Activated CD8-positive, alpha-beta T cell treated with anti-CD3 and anti-CD28 coated beads for 36 hours (primary cell): ENCODE data around the gene GLCE. TPM values are rescaled to one million over a fixed set of nuclear protein-coding genes. Genes with fewer than 3 reads are reported as not detected.

ENCODE experiments used
- ATAC-seq: fragments of 200-7000 bp; cut with Tn5 transposase; one replicate; pipeline ENCODE4 v1.10.0; 2021; ENCODE audit warnings: mild to moderate bottlenecking, moderate library complexity
- CTCF ChIA-PET: fragments of 350-600 bp; sonication (Branson Sonifier 250); formaldehyde crosslinking; loops from one replicate; lab custom pipeline; 2021; ENCODE audit warnings: antibody characterized with exemption; lab: Charles Lee
- POLR2A ChIA-PET: fragments of 350-600 bp; sonication (Branson Sonifier 250); formaldehyde crosslinking; loops from one replicate; lab custom pipeline; 2021; ENCODE audit warnings: antibody characterized with exemption; lab: Charles Lee
- DNase-seq: peaks from one replicate; pipeline ENCODE4 v3.0.0-alpha.2; 2020
- H3K27ac Mint-ChIP-seq: one replicate; pipeline ENCODE4 v1.8.0; 2021; ENCODE audit warnings: mild to moderate bottlenecking, mixed read lengths
- H3K27me3 Mint-ChIP-seq: one replicate; pipeline ENCODE4 v1.8.0; 2021; ENCODE audit warnings: mixed read lengths
- H3K36me3 Mint-ChIP-seq: one replicate; pipeline ENCODE4 v1.8.0; 2021; ENCODE audit warnings: low read depth, mixed read lengths
- H3K4me1 Mint-ChIP-seq: one replicate; pipeline ENCODE4 v1.8.0; 2021; ENCODE audit warnings: low read depth, mixed read lengths
- H3K4me3 Mint-ChIP-seq: one replicate; pipeline ENCODE4 v1.8.0; 2021; ENCODE audit warnings: mild to moderate bottlenecking, moderate library complexity, mixed read lengths
- H3K9me3 Mint-ChIP-seq: one replicate; pipeline ENCODE4 v1.8.0; 2021; ENCODE audit warnings: mixed read lengths
- intact Hi-C: fragments of 100-400 bp; cut with micrococcal nuclease; formaldehyde crosslinking; loops from one replicate; pipeline ENCODE4 v1.10.0; 2022
- total RNA-seq, 2 experiments: library from RNA; stranded (reverse); gene quantifications; one replicate each; pipeline ENCODE4 v1.2.3, GENCODE V29; 2021
- TF ChIP-seq, protein P1 (sequence below): fragments of 200-600 bp; IDR thresholded peaks from one replicate; pipeline ENCODE4 v1.8.0; 2022; ENCODE audit warnings: antibody characterized with exemption, mild to moderate bottlenecking

Gene GLCE
- total RNA-seq, 2 experiments from 2014 or later = 2.8 to 4.3 TPM

DNA sequence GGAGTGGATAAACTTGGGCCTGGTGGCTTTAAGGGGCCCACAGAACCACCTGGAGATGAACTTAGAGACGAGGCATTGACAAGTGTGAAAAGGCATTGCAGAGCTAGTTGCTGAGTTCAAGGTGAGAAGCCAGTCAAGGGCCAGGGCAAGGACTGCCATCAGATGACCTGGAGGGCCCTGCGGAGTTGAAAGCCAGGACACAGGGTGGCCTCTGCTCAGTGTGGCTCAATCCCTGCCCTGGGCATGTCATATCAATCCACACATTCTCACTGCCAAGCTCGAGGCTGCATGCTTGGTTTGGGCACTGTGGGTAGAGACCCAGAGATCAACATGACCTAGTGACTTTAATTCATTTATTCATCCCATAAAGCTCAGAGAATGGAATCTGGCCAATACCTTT lies 147.5 kb downstream of the GLCE start:
- Mint-ChIP-seq H3K4me3 (no peak overlapping the region), H3K27ac (no peak overlapping the region), H3K9me3 (no peaks in the 10 kb centered on the region), H3K27me3 (peaks cover 9% of the 10 kb centered on the region), H3K36me3 (no peaks in the 10 kb centered on the region), H3K4me1 (no peaks in the 10 kb centered on the region)
- TF ChIP-seq, protein P1, sequence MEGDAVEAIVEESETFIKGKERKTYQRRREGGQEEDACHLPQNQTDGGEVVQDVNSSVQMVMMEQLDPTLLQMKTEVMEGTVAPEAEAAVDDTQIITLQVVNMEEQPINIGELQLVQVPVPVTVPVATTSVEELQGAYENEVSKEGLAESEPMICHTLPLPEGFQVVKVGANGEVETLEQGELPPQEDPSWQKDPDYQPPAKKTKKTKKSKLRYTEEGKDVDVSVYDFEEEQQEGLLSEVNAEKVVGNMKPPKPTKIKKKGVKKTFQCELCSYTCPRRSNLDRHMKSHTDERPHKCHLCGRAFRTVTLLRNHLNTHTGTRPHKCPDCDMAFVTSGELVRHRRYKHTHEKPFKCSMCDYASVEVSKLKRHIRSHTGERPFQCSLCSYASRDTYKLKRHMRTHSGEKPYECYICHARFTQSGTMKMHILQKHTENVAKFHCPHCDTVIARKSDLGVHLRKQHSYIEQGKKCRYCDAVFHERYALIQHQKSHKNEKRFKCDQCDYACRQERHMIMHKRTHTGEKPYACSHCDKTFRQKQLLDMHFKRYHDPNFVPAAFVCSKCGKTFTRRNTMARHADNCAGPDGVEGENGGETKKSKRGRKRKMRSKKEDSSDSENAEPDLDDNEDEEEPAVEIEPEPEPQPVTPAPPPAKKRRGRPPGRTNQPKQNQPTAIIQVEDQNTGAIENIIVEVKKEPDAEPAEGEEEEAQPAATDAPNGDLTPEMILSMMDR = no peak
- no peak for DNase-seq
- intact Hi-C loops = no loop called here
- CTCF ChIA-PET = no interaction called here
- POLR2A ChIA-PET = interaction anchor here (1.5 kb wide), 1 partner anchor 14 kb away, joined by 3 read pairs; no protein-coding TSS in a partner anchor
- no peak for ATAC-seq

DNA sequence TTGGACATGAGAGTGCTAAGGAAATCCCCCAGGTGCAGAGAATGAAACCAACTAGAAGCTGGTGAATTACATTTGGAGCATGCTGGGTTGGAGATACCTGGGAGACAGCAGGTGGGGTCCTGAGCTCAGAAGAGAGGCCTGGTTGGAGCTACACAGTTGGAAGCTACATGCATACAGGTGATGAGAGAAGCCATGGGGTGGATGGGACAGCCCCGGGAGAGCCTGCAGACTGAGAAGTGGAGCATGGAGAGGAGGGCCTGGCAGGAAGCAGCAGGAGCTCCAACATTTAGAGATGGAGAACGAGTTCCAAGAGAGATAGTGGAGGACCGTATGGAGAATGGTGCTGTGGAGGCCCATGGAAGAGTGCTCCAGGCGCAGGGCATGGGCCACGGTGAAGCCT lies 148.5 kb downstream of the GLCE start:
- CTCF ChIA-PET = interaction anchor here (1.1 kb wide), 1 partner anchor 44 kb away, joined by 3 read pairs; no protein-coding TSS in a partner anchor
- Mint-ChIP-seq H3K4me3 (no peak overlapping the region), H3K27me3 (peaks cover 7% of the 10 kb centered on the region), H3K27ac (no peak overlapping the region), H3K9me3 (no peaks in the 10 kb centered on the region), H3K4me1 (no peaks in the 10 kb centered on the region), H3K36me3 (no peaks in the 10 kb centered on the region)
- TF ChIP-seq, protein P1 = no peak
- DNase-seq (no peak), ATAC-seq (no peak)
- intact Hi-C loops = no loop called here
- POLR2A ChIA-PET = interaction anchor here (1.5 kb wide), 1 partner anchor 15 kb away, joined by 3 read pairs; no protein-coding TSS in a partner anchor

DNA sequence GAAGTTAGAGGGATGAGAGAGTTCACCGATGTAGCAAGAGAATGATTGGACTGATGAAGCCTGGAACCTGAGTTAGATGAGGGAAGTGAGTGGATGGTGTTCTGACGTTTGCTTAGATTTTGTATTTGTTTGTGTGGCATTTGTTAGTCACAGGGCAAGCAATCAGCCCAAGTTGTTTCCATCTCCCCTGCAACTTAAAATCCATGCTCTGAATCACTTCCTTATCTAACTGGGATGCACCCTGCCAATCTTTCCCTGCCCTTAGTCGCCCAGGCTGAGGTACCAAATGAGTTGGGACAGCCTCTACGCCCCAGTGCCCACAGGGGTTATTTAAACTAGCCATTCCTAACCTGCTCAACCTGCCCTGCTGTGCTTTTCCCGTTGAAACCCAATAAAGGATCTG lies 150.9 kb downstream of the GLCE start:
- H3K4me3 Mint-ChIP-seq = no peak overlapping the region
- ATAC-seq (no peak), DNase-seq (no peak)
- no peaks in the 10 kb centered on the region for H3K36me3 Mint-ChIP-seq
- peaks cover 7% of the 10 kb centered on the region for H3K27me3 Mint-ChIP-seq
- TF ChIP-seq, protein P1 = no peak
- intact Hi-C loops = no loop called here
- H3K4me1 Mint-ChIP-seq = no peaks in the 10 kb centered on the region
- ChIA-PET POLR2A (no interaction called here), CTCF (no interaction called here)
- H3K9me3 Mint-ChIP-seq = no peaks in the 10 kb centered on the region
- no peak overlapping the region for H3K27ac Mint-ChIP-seq

DNA sequence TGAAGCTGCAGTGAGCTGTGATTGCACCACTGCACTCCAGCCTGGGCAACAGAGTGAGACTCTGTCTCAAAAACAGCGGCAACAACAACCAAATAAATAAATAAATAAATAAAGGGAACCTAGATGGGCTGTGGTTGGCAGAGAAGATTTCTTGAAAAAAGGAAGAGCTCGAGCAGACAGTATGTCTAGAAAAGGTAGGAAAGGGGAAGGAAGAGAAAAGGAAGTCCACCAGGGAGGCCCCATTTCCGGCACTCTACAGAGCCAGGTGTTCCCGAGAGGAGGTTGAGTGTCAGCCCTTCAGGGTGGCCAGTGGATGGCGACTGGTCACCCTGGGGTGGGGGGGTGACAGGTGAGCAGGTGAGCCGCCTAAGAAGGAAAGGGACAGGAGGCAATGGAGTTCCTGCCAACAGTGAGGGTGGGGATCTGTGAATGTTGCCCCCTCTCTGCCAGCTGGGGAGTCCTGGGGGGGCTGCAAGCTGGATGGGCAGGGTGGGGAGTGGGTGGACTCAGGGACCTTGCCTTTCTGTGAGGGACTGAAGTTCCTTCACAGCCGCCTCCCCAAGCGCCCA lies 153.1 kb downstream of the GLCE start:
- Mint-ChIP-seq H3K9me3 (no peaks in the 10 kb centered on the region), H3K4me1 (no peaks in the 10 kb centered on the region), H3K4me3 (no peak overlapping the region), H3K36me3 (no peaks in the 10 kb centered on the region), H3K27ac (no peak overlapping the region), H3K27me3 (peaks cover 6% of the 10 kb centered on the region)
- DNase-seq (no peak), ATAC-seq (no peak)
- intact Hi-C loops = no loop called here
- TF ChIP-seq, protein P1 = no peak
- ChIA-PET CTCF (no interaction called here), POLR2A (no interaction called here)

DNA sequence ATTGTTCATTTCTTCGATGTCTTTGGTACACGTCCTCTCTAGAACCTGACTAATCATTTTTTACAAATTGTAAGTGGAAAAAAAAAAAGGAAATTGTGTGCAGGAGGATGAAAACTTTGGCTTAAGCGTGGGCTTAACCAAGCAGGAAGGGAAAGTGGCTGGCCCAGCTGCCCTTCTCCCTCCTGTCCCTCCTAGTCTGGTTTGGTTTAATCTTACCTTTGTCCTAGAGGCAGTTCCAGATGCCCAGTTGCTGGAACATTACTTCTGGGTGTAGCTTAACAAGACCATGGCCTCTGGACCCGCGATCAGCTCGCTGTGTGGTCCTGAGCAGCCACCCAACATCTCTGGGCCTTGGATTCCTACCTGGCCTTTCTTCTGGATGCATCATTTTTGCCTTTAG lies 153.7 kb downstream of the GLCE start:
- no peaks in the 10 kb centered on the region for H3K9me3 Mint-ChIP-seq
- no peak overlapping the region for H3K27ac Mint-ChIP-seq
- H3K4me3 Mint-ChIP-seq = no peak overlapping the region
- no peak for DNase-seq
- CTCF ChIA-PET = no interaction called here
- POLR2A ChIA-PET = no interaction called here
- H3K27me3 Mint-ChIP-seq = peaks cover 3% of the 10 kb centered on the region
- TF ChIP-seq, protein P1 = no peak
- no peak for ATAC-seq
- no peaks in the 10 kb centered on the region for H3K4me1 Mint-ChIP-seq
- intact Hi-C loops = no loop called here
- no peaks in the 10 kb centered on the region for H3K36me3 Mint-ChIP-seq
